ENCODE data around the gene BOLA2B.
"Not testable (repeated sequence)": the region's sequence is repeated elsewhere in the genome, so short reads cannot be mapped to it uniquely, and the experiment has no call there.

The BOLA2B gene

DNA sequence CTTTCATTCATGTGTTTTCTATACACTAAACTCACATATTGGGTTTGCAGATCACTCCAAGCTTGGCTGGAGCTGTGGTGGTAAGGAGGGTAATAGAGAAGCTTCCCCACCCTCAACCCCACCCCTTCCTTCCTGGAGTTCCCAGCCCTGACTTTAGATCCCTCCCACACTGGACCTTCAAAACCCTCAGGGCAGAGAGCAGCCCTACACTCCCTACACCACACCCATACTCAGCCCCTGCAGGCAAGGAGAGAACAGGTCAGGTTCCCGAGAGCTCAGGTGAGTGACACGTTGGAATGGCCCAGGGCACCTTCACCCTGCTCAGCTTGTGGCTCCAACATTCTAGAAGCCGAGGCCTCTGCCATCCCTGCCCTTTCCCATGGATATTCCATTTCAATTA is 5.6 kb upstream of the BOLA2B start, which contains the start of gene SULT1A3:
Gene SULT1A3, plus strand, starts transcription at position 207 of the 400 bp plus-strand sequence. CDS start 1,474 bp downstream, outside the sequence.
- not testable (repeated sequence) for H3K36me3 ChIP-seq (ENCODE audit: control insufficient read depth, low read length); H3K79me2 ChIP-seq (ENCODE audit: control insufficient read depth, low read length); H3K9me2 ChIP-seq (replicated peaks; ENCODE audit: control insufficient read depth, low read length); H3K4me1 ChIP-seq (ENCODE audit: control insufficient read depth, low read length); H3K4me2 ChIP-seq (ENCODE audit: low read length); H4K20me1 ChIP-seq (ENCODE audit: control insufficient read depth, insufficient read depth, low read depth, low read length); H3K27ac ChIP-seq (ENCODE audit: low read depth, low read length); H3K27me3 ChIP-seq (ENCODE audit: control insufficient read depth, low read length); H3F3A ChIP-seq (ENCODE audit: control insufficient read depth, insufficient read depth); H3K9me3 ChIP-seq (ENCODE audit: control insufficient read depth, insufficient read depth, low read length); H3K4me3 ChIP-seq (ENCODE audit: low read length)

DNA sequence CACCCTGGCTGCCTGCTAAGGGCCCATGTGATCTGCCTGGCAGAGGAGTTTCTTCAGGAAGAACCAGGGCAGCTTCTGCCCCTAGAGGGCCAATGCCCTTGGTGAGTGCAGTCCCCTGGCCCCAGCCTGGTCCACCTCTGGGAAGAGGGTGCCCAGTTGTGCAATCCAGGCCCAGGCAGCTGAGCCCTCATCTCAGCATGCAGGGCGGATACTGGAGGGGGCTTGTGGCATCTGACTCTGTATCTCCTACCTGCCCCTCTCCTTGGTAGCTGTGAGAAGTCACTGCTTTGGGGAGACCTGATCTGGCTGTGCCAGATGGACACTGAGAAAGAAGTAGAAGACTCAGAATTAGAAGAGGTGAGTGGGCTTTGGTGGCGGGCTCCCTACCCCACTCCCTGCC is 3.5 kb upstream of the BOLA2B start:
- not testable (repeated sequence) for H3K27me3 ChIP-seq (ENCODE audit: control insufficient read depth, low read length)

DNA sequence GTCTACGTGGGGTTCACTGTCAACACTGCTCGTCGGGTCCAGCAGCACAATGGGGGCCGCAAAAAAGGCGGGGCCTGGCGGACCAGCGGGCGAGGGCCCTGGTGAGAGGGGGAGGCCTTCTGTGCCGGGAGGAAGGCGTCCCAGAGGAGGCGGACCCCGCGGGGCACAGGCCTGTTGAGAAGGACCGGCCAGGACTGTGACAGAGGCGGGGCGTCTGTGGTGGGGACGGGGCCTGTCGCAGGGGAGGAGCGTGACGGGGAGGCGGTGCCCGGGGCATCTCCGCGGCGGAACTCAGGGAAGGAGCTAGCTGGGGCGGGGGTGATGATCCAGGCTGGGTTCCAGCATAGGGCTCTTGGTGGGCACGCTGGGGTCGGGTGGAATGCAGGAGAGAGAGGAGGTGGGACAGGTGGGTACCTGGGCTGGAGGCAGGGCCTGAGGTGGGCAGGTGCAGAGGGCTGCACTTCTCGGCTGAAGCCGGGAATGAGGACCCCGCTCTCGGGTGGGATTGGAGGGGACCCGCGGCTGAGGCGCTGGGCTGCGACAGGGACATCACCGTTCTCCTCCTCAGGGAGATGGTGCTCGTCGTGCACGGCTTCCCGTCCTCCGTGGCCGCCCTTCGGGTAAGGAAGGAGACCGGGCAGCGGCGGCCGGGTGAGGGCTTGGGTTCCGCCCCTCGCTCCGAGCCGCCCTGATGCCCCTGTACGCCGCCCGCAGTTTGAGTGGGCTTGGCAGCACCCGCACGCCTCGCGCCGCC is 883 bp upstream of the BOLA2B start:
- not testable (repeated sequence) for H3K36me3 ChIP-seq (ENCODE audit: control insufficient read depth, low read length); H3K4me1 ChIP-seq (ENCODE audit: control insufficient read depth, low read length); H3K79me2 ChIP-seq (ENCODE audit: control insufficient read depth, low read length); H3K27me3 ChIP-seq (ENCODE audit: control insufficient read depth, low read length); H3K9me2 ChIP-seq (replicated peaks; ENCODE audit: control insufficient read depth, low read length); H3K9me3 ChIP-seq (ENCODE audit: control insufficient read depth, insufficient read depth, low read length); H3F3A ChIP-seq (ENCODE audit: control insufficient read depth, insufficient read depth); H4K20me1 ChIP-seq (ENCODE audit: control insufficient read depth, insufficient read depth, low read depth, low read length); H3K27ac ChIP-seq (ENCODE audit: low read depth, low read length)
- peak overlapping the region; percentile 39; the same call in 1 of the 2 replicates for H3K4me2 ChIP-seq (ENCODE audit: low read length)
- peak overlapping the region; percentile 61 for H3K4me3 ChIP-seq (ENCODE audit: low read length)

More for the DNA sequence above, 3.5 kb upstream of the BOLA2B start:
- not testable (repeated sequence) for H3F3A ChIP-seq (ENCODE audit: control insufficient read depth, insufficient read depth); H3K4me3 ChIP-seq (ENCODE audit: low read length); H4K20me1 ChIP-seq (ENCODE audit: control insufficient read depth, insufficient read depth, low read depth, low read length); H3K79me2 ChIP-seq (ENCODE audit: control insufficient read depth, low read length); H3K9me3 ChIP-seq (ENCODE audit: control insufficient read depth, insufficient read depth, low read length); H3K9me2 ChIP-seq (replicated peaks; ENCODE audit: control insufficient read depth, low read length); H3K4me2 ChIP-seq (ENCODE audit: low read length); H3K27ac ChIP-seq (ENCODE audit: low read depth, low read length); H3K36me3 ChIP-seq (ENCODE audit: control insufficient read depth, low read length); H3K4me1 ChIP-seq (ENCODE audit: control insufficient read depth, low read length)

DNA sequence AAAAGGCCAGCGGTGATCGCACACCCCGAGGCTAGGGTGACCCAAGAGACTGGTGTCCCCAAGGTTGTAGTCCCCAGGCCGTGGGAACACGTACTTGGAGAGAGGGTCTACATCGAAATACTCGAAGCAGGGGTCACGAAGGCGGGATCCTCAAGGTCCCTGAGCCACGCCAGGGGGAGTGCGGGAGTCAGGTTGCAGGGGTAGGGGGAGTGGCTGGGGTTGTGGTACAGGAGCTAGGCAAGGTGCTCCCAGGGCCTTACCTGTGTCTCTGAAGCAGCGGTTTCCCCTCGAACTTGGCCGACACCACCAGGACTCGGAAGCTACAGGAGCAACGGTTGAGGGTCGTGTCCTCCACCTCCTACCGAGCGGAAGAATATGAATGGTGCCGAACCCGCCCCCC is 368 bp downstream of the BOLA2B start:
- H3K36me3 ChIP-seq (ENCODE audit: control insufficient read depth, low read length), result not testable (repeated sequence)

DNA sequence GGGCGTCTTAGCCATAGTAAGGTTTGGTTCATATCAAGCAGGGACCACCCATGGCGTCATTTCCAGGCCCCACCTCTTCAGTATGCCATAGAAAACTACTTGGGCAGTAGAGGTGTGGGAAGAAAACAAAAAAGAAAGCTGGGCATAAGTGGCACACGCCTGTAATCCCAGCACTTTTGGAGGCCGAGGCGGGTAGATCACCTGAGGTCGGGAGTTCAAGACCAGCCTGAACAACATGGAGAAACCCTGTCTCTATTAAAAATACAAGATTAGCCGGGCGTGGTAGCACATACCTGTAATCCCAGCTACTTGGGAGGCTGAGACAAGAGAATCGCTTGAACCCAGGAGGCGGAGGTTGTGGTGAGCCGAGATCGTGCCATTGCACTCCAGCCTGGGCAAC is 2.3 kb downstream of the BOLA2B start:
- H3K27me3 ChIP-seq (ENCODE audit: control insufficient read depth, low read length); H3K4me2 ChIP-seq (ENCODE audit: low read length); H3K27ac ChIP-seq (ENCODE audit: low read depth, low read length); H4K20me1 ChIP-seq (ENCODE audit: control insufficient read depth, insufficient read depth, low read depth, low read length); H3K9me2 ChIP-seq (replicated peaks; ENCODE audit: control insufficient read depth, low read length); H3K4me3 ChIP-seq (ENCODE audit: low read length); H3K9me3 ChIP-seq (ENCODE audit: control insufficient read depth, insufficient read depth, low read length): not testable (repeated sequence)
- peaks cover 22% of the 10 kb centered on the region for H3K36me3 ChIP-seq (ENCODE audit: control insufficient read depth, low read length)
- peaks cover 21% of the 10 kb centered on the region for H3K4me1 ChIP-seq (ENCODE audit: control insufficient read depth, low read length)
- peaks cover 25% of the 10 kb centered on the region for H3K79me2 ChIP-seq (ENCODE audit: control insufficient read depth, low read length)
- peaks cover 19% of the 10 kb centered on the region for H3F3A ChIP-seq (ENCODE audit: control insufficient read depth, insufficient read depth)

More for the DNA sequence above, 368 bp downstream of the BOLA2B start:
- H4K20me1 ChIP-seq (ENCODE audit: control insufficient read depth, insufficient read depth, low read depth, low read length); H3K79me2 ChIP-seq (ENCODE audit: control insufficient read depth, low read length); H3K9me2 ChIP-seq (replicated peaks; ENCODE audit: control insufficient read depth, low read length); H3K27me3 ChIP-seq (ENCODE audit: control insufficient read depth, low read length); H3K4me1 ChIP-seq (ENCODE audit: control insufficient read depth, low read length); H3K4me2 ChIP-seq (ENCODE audit: low read length); H3F3A ChIP-seq (ENCODE audit: control insufficient read depth, insufficient read depth); H3K4me3 ChIP-seq (ENCODE audit: low read length); H3K27ac ChIP-seq (ENCODE audit: low read depth, low read length); H3K9me3 ChIP-seq (ENCODE audit: control insufficient read depth, insufficient read depth, low read length): not testable (repeated sequence)

Data from DOHH2 (cell line).